ENCODE data around the gene NFIX. TPM values are rescaled to one million over a fixed set of nuclear protein-coding genes. Genes with fewer than 3 reads are reported as not detected.

Gene NFIX
- total RNA-seq, 4 donors from 2014 or later: 25.4 to 53.1 (median 29.3) TPM

- no peak overlapping the region for H3K4me3 ChIP-seq
- in situ Hi-C loops (cut with MboI; ENCODE audit: low pct_ligation_motif_present in 1 of 4, low pct_unique_long_range_greater_than_20kb in 1 of 4, low sequenced_read_pairs in 3 of 4) (no loop called here), intact Hi-C loops (cut with DNase I; ENCODE audit: low total_unique reads) (no loop called here)
- WGBS, 2 donors (ENCODE audit: low coverage in 1 of 2): 94% methylated on average over 3 of the region's 3 CpGs; no CpG with 5 or more reads in 1 of the 2 donors
- no peak for DNase-seq
- no peaks in the 10 kb centered on the region for H3K27me3 ChIP-seq
- peaks cover 0 to 3% (median 0%) of the 10 kb centered on the region in 4 donors for H3K4me1 ChIP-seq
- H3K27ac ChIP-seq: no peak overlapping the region
- H3K9me3 ChIP-seq: no peaks in the 10 kb centered on the region
- H3K36me3 ChIP-seq: peaks cover 0 to 29% (median 7%) of the 10 kb centered on the region in 4 donors
- TF ChIP-seq POLR2AphosphoS5 (IDR thresholded peaks at IDR 0.05) (no peak), POLR2A (IDR thresholded peaks at IDR 0.05) (no peak), EP300 (IDR thresholded peaks at IDR 0.05; ENCODE audit: low read depth) (no peak)
These were observed 139.4 kb downstream of the NFIX start for GRCh38 chr19:13134626-13135025.

- no peak overlapping the region for H3K27ac ChIP-seq
- 90 to 93% methylated on average over 8 to 59 of the region's 60 CpGs for WGBS, 2 donors (ENCODE audit: low coverage in 1 of 2)
These were observed 140.1 kb downstream of the NFIX start for GRCh38 chr19:13135068-13136062.

GRCh38 chr19:13137290-13137794 lies 142.1 kb downstream of the NFIX start:
- peaks cover 0 to 29% (median 7%) of the 10 kb centered on the region in 4 donors for H3K36me3 ChIP-seq
- no peak overlapping the region for H3K4me3 ChIP-seq
- WGBS, 2 donors (ENCODE audit: low coverage in 1 of 2): 96% methylated on average over 24 of the region's 28 CpGs; no CpG with 5 or more reads in 1 of the 2 donors
- in situ Hi-C loops (cut with MboI; ENCODE audit: low pct_ligation_motif_present in 1 of 4, low pct_unique_long_range_greater_than_20kb in 1 of 4, low sequenced_read_pairs in 3 of 4): no loop called here
- H3K9me3 ChIP-seq: no peaks in the 10 kb centered on the region
- no peak for DNase-seq
- H3K27ac ChIP-seq: no peak overlapping the region
- peaks cover 0 to 5% (median 0%) of the 10 kb centered on the region in 4 donors for H3K4me1 ChIP-seq
- no peaks in the 10 kb centered on the region for H3K27me3 ChIP-seq
- intact Hi-C loops (cut with DNase I; ENCODE audit: low total_unique reads): no loop called here
- TF ChIP-seq EP300 (IDR thresholded peaks at IDR 0.05; ENCODE audit: low read depth): no peak
- no peak for TF ChIP-seq POLR2AphosphoS5 (IDR thresholded peaks at IDR 0.05)
- TF ChIP-seq CTCF (IDR thresholded peaks at IDR 0.05): no peak
- TF ChIP-seq POLR2A (IDR thresholded peaks at IDR 0.05): no peak

More at GRCh38 chr19:13135068-13136062, 140.1 kb downstream of the NFIX start:
- Histone ChIP-seq H3K27me3 (no peaks in the 10 kb centered on the region), H3K36me3 (peaks cover 0 to 29% (median 7%) of the 10 kb centered on the region in 4 donors), H3K9me3 (no peaks in the 10 kb centered on the region), H3K4me1 (peaks cover 0 to 3% (median 0%) of the 10 kb centered on the region in 4 donors), H3K4me3 (no peak overlapping the region)
- intact Hi-C loops (cut with DNase I; ENCODE audit: low total_unique reads): no loop called here
- in situ Hi-C loops (cut with MboI; ENCODE audit: low pct_ligation_motif_present in 1 of 4, low pct_unique_long_range_greater_than_20kb in 1 of 4, low sequenced_read_pairs in 3 of 4): no loop called here
- no peak for DNase-seq
- no peak for TF ChIP-seq EP300 (IDR thresholded peaks at IDR 0.05; ENCODE audit: low read depth)
- no peak for TF ChIP-seq CTCF (IDR thresholded peaks at IDR 0.05)
- no peak for TF ChIP-seq POLR2AphosphoS5 (IDR thresholded peaks at IDR 0.05)
- no peak for TF ChIP-seq POLR2A (IDR thresholded peaks at IDR 0.05)

- Histone ChIP-seq H3K9me3 (no peaks in the 10 kb centered on the region), H3K27me3 (no peaks in the 10 kb centered on the region), H3K4me3 (no peak overlapping the region), H3K36me3 (peaks cover 0 to 29% (median 7%) of the 10 kb centered on the region in 4 donors), H3K27ac (no peak overlapping the region), H3K4me1 (peaks cover 0 to 9% (median 2%) of the 10 kb centered on the region in 4 donors)
- in situ Hi-C loops (cut with MboI; ENCODE audit: low pct_ligation_motif_present in 1 of 4, low pct_unique_long_range_greater_than_20kb in 1 of 4, low sequenced_read_pairs in 3 of 4): no loop called here
- DNase-seq: no peak
- 89% methylated on average over 26 of the region's 40 CpGs; no CpG with 5 or more reads in 1 of the 2 donors for WGBS, 2 donors (ENCODE audit: low coverage in 1 of 2)
- intact Hi-C loops (cut with DNase I; ENCODE audit: low total_unique reads): no loop called here
- TF ChIP-seq POLR2A (IDR thresholded peaks at IDR 0.05) (no peak), CTCF (IDR thresholded peaks at IDR 0.05) (no peak), EP300 (IDR thresholded peaks at IDR 0.05; ENCODE audit: low read depth) (no peak)
These were observed 143.1 kb downstream of the NFIX start for GRCh38 chr19:13138171-13138915.
